HG03095 (cell line): Measurements from ENCODE around the gene ZNF665.
"Not testable (repeated sequence)": the region's sequence is repeated elsewhere in the genome, so short reads cannot be mapped to it uniquely, and the experiment has no call there.

Source experiments
- ATAC-seq: cut with Tn5 transposase; IDR thresholded peaks from one replicate; pipeline ENCODE4 v1.9.1; 2021; ENCODE audit warnings: moderate library complexity; ENCODE audit not compliant: unreplicated experiment

The ZNF665 gene

DNA sequence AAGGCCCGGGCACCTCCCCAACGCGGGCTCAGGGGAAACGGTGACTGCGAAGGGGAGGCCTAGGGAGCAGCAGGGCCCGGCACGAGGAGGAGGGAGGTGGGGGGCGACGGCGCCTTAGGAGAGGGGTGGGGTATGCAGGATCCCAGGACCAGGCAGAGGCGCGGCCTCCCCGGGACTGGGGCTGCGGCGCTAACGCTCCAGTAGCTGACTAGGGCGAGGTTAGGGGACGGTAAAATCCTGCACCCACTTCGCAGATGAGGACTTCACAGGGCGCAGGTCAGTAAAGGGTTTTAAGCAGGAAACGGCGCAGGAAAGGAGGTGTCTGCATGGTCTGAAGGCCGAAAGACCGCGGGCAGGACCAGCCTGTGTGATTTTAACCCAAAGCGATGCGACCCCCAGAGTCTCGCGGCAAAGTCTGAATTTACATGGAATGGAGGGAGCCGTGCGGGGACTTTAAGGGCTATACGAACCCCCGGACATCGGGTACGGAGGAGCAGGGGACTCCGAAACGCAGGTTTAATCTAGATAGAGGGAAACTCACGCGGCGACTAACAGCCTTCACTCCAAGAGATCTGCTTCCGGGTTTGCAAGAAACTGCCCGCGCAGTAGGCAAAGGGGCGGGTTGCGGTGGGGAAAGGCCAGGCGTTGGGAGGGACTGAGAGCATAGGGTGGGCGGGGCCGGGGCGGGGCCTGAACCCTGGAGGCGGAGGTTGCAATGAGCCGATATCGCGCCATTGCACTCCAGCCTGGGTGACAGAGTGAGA lies at the start of gene ZNF665:
Gene ZNF665, minus strand, starts transcription at position 588 of the 764 bp plus-strand sequence. CDS start 10,460 bp downstream, outside the sequence.
- no peak for ATAC-seq

DNA sequence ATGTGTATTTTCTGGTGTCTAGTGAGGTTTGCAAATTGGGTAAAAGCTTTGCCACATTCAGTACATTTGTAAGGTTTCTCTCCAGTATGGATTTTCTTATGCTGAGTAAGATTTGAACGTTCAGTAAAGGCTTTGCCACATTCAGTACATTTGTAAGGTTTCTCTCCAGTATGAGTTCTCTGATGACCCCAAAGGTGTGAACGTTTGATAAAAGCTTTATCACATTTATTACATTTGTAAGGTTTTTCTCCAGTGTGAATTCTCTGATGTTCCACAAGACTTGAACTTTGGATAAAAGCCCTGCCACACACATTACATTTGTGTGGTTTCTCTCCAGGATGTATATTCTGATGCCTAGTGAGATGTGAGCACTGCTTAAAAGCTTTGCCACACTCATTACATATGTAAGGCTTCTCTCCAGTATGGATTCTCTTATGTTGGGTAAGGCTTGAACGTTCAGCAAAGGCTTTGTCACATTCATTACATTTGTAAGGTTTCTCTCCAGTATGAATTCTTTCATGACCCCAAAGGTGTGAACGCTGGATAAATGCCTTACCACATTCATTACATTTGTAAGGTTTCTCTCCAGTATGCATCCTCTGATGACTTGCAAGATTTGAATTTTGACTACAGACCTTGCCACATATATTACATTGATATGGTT lies 44.1 kb upstream of the ZNF665 start:
- ATAC-seq = no peak

DNA sequence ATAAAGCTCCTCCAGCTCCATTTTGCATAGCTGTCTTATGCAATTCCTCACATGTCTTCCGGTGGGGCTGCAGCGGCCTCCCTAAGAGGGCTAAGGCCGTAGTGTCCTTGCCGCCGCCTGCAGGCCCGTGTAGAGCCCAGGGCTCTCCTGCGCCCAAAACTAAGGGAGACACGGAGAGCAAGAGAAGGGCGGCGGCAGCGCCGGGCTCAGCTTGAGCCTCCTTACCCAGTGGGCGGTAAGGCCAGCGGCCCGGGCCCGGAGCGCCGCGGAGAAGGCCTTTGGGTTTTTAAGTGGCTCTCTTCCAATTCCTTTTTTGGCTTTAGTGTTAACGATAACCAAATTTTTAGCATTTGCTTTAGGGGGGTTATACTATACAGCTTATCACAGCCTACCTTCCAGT lies 31.4 kb upstream of the ZNF665 start:
- ATAC-seq = no peak

DNA sequence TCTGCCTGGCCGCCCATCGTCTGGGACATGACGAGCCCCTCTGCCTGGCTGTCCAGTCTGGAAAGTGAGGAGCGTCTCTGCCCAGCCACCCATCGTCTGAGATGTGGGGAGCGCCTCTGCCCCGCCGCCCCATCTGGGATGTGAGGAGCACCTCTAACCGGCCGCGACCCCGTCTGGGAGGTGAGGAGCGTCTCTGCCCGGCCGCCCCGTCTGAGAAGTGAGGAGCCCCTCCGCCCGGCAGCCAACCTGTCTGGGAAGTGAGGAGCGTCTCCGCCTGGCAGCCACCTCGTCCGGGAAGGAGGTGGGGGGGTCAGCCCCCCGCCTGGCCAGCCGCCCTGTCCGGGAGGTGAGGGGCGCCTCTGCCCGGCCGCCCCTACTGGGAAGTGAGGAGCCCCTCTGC lies 29.6 kb upstream of the ZNF665 start:
- ATAC-seq = not testable (repeated sequence)

DNA sequence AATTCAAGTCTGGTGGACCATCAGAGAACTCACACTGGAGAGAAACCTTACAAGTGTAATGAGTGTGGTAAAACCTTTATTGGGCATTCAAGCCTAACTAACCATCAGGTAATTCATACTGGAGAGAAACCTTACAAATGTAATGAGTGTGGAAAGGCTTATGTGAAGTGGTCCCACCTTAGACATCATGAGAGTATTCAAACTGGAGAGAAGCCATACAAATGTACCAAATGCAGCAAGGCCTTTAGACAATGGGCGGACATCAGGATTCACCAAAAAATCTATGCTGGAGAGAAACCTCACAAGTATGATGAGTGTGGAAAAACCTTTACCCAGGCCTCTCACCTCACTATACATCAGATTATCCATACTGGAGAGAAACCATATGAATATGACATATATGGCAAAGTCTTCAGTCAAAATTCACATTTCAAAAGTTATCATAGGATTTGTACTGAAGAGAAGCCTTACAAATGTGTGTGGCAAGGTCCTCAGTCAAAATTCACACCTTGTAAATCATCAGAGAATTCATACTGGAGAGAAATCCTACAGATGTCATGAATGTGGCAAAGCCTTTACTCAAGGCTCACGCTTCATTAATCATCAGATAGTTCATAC lies 19.7 kb upstream of the ZNF665 start:
- ATAC-seq = no peak

- ATAC-seq = not testable (repeated sequence)
These were observed 18.4 kb upstream of the ZNF665 start for GRCh38 chr19:53211554-53211953.

- ATAC-seq = no peak
These were observed 3.7 kb upstream of the ZNF665 start for GRCh38 chr19:53196777-53197396.

DNA sequence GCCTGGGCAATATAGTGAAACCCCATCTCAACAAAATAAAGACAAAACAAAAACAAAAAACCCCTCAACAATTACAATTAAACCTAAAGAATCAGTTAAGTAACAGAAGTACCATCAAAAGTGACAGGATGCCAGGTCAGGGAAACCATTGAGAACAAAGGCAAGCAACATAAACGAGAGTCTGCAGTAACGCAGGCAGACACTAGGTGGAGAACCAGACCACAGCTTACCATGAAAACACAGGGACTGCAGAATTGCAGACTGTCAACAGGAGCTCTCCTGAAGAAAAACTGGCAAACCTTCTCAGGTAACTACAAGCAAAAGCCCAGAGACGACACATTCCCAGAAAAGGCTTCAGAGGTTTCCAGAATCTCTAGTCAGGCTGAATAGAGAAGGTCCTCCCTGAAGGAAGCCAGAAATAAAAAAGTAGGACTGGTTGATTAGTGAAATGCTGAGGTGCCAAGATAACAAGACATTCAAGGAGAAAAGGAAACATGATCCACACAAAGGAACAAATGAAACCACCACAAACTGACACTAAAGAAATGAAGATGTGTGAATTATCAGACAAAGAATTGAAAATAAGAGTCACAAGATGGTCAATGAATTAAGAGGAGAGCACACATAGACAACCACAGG lies 2.2 kb upstream of the ZNF665 start:
- no peak for ATAC-seq

DNA sequence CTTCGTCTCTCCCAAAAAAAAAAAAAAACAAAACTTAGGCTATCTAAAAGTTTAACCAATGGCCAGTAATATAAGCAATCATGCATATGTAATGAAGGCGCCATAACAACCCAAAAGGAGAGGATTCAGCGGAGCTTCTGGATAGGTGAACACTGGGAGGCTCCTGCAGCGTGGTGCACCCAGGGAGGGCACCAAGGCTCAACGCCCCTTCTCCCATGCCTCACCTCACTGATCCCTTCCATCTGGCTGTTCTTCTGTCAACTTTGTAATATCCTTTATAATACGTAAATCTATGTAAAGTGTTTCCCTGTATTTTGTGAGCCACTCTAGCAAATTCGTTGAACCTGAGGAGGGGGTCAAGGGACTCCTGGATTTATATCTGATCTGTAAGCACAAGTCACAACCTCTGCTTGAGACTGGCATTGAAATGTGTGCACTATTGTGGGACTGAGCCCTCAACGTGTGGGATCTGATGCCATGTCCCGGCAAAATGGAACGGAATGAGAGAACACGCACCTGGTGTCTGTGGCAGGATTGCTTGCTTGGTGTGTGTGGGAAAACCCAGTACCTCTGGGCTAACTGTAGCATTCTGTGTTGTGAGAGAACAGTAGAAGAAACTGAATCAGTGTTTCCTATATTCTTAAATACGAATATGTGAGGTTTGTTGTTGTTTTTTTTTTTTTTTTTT lies 521 bp upstream of the ZNF665 start:
- no peak for ATAC-seq

DNA sequence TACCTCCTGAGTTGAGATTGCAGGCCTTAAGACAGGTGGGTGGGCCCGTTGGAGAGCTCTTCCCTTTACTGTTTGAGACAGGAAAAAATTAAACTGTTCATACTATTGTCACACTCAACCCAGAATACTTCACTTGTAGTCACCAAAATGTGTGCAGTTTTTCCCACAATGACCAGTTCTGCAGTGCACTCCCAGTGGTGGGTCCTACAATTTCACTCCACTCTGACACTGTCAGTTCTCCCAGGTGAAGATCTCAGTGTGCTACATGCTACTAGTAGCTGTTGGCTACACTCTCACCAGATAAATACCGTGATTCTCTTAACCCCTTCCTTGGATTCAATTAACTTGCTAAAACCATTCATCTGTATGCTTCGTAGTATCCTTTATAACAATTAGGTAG lies 2.9 kb downstream of the ZNF665 start:
- no peak for ATAC-seq

DNA sequence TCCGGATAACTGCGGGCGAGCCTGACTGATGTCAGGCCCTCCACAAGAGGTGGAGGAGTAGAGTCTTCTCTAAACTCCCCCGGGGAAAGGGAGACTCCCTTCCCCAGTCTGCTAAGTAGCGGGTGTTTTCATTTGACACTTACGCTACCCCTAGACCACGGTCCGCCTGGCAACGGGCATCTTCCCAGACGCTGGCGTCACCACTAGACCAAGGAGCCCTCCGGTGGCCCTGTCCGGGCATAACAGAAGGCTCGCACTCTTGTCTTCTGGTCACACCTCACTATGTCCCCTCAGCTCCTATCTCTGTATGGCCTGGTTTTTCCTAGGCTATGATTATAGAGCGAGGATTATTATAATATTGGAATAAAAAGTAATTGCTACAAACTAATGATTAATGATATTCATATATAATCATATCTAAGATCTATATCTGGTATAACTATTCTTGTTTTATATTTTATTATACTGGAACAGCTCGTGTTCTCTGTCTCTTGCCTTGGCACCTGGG lies 3.4 kb downstream of the ZNF665 start:
- not testable (repeated sequence) for ATAC-seq

- ATAC-seq = not testable (repeated sequence)
These were observed 7.8 kb downstream of the ZNF665 start for GRCh38 chr19:53185155-53185882.

- no peak for ATAC-seq
These were observed 9.9 kb downstream of the ZNF665 start for GRCh38 chr19:53183146-53183764.

DNA sequence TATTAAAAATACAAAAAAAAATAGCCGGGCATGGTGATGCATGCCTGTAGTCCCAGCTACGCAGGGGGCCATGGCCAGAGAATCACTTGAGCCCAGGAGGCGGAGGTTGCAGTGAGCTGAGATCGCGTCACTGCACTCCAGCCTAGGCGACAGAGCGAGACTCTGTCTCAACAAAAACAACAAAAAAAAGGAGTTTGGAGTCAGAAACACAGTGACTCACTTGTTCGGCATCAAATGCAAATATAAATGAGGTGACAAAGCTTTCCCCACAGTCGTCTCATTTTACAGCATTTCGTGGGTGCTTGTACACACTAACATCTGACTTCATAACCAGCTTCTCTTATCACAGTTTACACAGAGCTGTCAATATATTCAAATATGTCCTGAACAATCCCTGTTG lies 11.0 kb downstream of the ZNF665 start:
- ATAC-seq = no peak

- no peak for ATAC-seq
These were observed 15.2 kb downstream of the ZNF665 start for GRCh38 chr19:53177986-53178385.

- ATAC-seq = no peak
These were observed 20.3 kb downstream of the ZNF665 start for GRCh38 chr19:53172889-53173288.

GRCh38 chr19:53165691-53166091 lies 27.5 kb downstream of the ZNF665 start:
- ATAC-seq = no peak

DNA sequence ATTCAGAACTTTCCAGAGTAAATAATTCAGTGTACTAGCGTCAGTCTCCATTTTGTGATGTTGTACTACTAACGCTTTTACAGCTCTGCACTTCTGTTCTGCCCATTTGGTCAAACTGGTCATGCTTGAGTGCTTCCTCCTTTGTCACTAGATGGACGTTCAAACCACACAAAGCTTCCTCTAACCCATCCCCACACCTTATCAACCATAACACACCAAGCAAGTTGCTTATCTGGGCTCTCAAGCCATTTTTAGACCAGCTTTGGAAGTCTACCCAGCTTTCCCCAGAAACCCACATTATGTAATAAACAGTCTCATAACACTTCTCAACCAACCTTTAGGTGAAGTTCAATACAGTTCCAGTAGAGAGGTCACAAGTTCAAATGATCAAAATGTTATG lies 32.0 kb downstream of the ZNF665 start:
- no peak for ATAC-seq

- ATAC-seq = no peak
These were observed 32.8 kb downstream of the ZNF665 start for GRCh38 chr19:53160350-53160749.
